NCI-H2227 (cell line): ENCODE measurements around the gene TNFSF18.
"Not testable (repeated sequence)": the region's sequence is repeated elsewhere in the genome, so short reads cannot be mapped to it uniquely, and the experiment has no call there.

Source experiments
- DNase-seq: peaks from one replicate; lab custom pipeline; 2025; ENCODE audit not compliant: unreplicated experiment; lab: John Stamatoyannopoulos, UW

Gene TNFSF18

GRCh38 chr1:173050865-173051264 lies at the start of gene TNFSF18:
TNFSF18 (minus strand) TSS chr1:173050941; CDS start chr1:173050896, 45 bp downstream.
- DNase-seq = no peak

- no peak for DNase-seq
Measured at GRCh38 chr1:173099166-173099565, 48.4 kb upstream of the TNFSF18 start.

GRCh38 chr1:173098117-173098516 lies 47.4 kb upstream of the TNFSF18 start:
- DNase-seq = no peak

GRCh38 chr1:173097001-173097400 lies 46.3 kb upstream of the TNFSF18 start:
- DNase-seq = no peak

- no peak for DNase-seq
Measured at GRCh38 chr1:173095632-173096031, 44.9 kb upstream of the TNFSF18 start.

- DNase-seq = no peak
Measured at GRCh38 chr1:173094541-173094940, 43.8 kb upstream of the TNFSF18 start.

GRCh38 chr1:173093691-173094445 lies 43.1 kb upstream of the TNFSF18 start:
- DNase-seq = no peak

GRCh38 chr1:173084292-173084691 lies 33.6 kb upstream of the TNFSF18 start:
- no peak for DNase-seq

GRCh38 chr1:173082913-173083312 lies 32.2 kb upstream of the TNFSF18 start:
- no peak for DNase-seq

- not testable (repeated sequence) for DNase-seq
Measured at GRCh38 chr1:173074217-173074616, 23.5 kb upstream of the TNFSF18 start.

- DNase-seq = no peak
Measured at GRCh38 chr1:173064011-173064410, 13.3 kb upstream of the TNFSF18 start.

GRCh38 chr1:173063171-173063570 lies 12.4 kb upstream of the TNFSF18 start:
- DNase-seq = no peak

- DNase-seq = no peak
Measured at GRCh38 chr1:173062150-173062938, 11.6 kb upstream of the TNFSF18 start.

- DNase-seq = no peak
Measured at GRCh38 chr1:173058556-173058955, 7.8 kb upstream of the TNFSF18 start.

GRCh38 chr1:173057984-173058383 lies 7.2 kb upstream of the TNFSF18 start:
- DNase-seq = no peak

GRCh38 chr1:173056365-173056764 lies 5.6 kb upstream of the TNFSF18 start:
- no peak for DNase-seq

- no peak for DNase-seq
Measured at GRCh38 chr1:173052681-173053196, 2.0 kb upstream of the TNFSF18 start.

- no peak for DNase-seq
Measured at GRCh38 chr1:173049322-173049633, 1.5 kb downstream of the TNFSF18 start.

- DNase-seq = no peak
Measured at GRCh38 chr1:173048621-173049321, 2.0 kb downstream of the TNFSF18 start.

- no peak for DNase-seq
Measured at GRCh38 chr1:173044656-173045055, 6.1 kb downstream of the TNFSF18 start.

- DNase-seq = no peak
Measured at GRCh38 chr1:173043253-173043652, 7.5 kb downstream of the TNFSF18 start.

GRCh38 chr1:173042806-173043205 lies 7.9 kb downstream of the TNFSF18 start:
- DNase-seq = no peak
